Cardiac septum (tissue), 1 donor: Measurements from ENCODE around the gene RND1. TPM values are rescaled to one million over a fixed set of nuclear protein-coding genes. Genes with fewer than 3 reads are reported as not detected.
"Not testable (repeated sequence)": the region's sequence is repeated elsewhere in the genome, so short reads cannot be mapped to it uniquely, and the experiment has no call there.

Source experiments
- DNase-seq: peaks from one replicate; pipeline ENCODE4 v3.0.0-alpha.2; 2020; ENCODE audit warnings: low spot score
- intact Hi-C: fragments of 100-400 bp; cut with DNase I; formaldehyde crosslinking; loops from one replicate; pipeline ENCODE4 v1.14.0; 2022
- long read RNA-seq: library from polyadenylated mRNA; unstranded; transcript quantifications from one replicate; pipeline ENCODE4 v2.0.0, GENCODE V29; 2021
- total RNA-seq: library from RNA; stranded (reverse); fragmentation: NEBNext Ultra II Directional; extraction: Animal tissue kit (Norgen Biotek cat#: 25700); gene quantifications from one replicate; pipeline ENCODE4 v1.2.1, GENCODE V29; 2021
- donor health status: DM: no; HTN: no; CAD: no.

The RND1 gene
- 0.62 TPM for total RNA-seq
- long read RNA-seq, partial matches to known transcripts, result 0 of 1 reads
- long read RNA-seq, other reads (novel, unspliced or antisense), result 0 of 1 reads

DNA sequence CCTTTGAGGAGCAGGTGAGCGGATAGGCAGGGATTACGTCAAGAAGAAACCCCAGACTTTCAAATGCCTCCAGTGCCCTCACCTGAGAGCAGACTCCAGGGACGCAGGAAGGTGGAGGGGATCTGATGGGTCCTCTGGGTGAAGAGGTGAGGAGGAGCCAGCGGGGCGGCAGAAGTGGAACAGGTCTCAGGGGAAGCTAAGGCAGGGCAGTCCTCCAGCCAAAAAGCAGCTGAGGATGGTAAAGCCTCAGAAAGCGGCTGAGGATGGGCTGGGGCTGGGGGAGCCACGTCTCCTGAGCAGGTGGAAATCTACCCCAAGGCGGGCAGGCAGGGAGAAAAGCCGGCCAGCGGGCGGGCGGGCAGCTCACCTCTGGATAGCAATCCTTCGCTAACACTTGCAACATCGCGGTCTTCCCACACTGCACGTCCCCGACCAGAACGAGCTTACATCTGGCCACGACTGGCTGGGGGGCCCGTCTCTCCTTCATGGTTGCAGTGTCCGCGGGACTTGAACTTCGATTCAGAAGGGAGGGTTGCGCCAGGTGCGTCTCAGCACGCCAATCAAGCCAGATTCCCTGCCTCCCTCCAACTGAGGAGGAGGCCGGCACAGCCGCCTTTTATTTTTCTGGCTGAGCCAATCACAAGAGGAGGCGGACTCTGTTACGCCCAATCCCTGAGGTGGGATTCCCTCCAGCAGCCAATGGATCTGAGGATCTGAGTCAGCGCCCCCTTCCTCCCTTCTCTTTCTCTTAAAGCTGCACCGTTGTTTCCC, at the start of gene RND1:
Gene RND1, minus strand, starts transcription at position 590 of the 771 bp plus-strand sequence. Its CDS starts 103 bp downstream, at position 487.
- intact Hi-C loops, result no loop called here
- DNase-seq, result peak; percentile 89

DNA sequence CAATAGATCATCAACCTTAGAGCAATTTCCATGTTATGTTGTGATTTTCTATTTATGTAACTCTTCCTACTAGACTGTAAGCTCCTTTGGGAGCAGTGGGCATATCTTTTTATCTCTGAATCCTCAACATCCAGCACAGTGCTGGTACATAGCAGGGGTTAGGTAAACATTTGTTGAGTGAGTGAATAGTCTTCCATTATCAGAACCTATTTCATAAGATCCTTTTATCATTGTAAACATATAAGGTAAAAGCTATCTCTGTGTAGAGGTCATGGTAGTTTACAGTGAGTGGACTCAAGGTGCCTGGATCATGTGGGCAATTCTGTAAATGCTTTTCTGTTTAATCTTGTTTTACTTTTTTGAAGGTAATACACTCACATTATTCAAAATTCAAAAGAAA, 44.5 kb upstream of the RND1 start:
- DNase-seq, result no peak
- intact Hi-C loops, result no loop called here

DNA sequence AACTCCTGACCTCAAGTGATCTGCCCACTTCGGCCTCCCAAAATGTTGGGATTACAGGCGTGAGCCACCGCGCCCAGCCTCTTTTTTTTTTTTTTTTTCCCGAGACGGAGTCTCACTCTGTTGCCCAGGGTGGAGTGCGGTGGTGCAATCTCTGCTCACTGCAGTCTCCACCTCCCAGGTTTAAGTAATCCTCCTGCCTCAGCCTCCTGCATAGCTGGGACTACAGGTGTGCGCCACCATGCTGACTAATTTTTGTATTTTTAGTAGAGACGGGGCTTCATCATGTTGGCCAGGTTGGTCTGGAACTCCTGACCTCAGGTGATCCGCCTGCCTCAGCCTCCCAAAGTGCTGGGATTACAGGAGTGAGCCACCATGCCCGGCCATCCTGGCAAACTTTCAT, 44.0 kb upstream of the RND1 start:
- intact Hi-C loops, DNase-seq: not testable (repeated sequence)

DNA sequence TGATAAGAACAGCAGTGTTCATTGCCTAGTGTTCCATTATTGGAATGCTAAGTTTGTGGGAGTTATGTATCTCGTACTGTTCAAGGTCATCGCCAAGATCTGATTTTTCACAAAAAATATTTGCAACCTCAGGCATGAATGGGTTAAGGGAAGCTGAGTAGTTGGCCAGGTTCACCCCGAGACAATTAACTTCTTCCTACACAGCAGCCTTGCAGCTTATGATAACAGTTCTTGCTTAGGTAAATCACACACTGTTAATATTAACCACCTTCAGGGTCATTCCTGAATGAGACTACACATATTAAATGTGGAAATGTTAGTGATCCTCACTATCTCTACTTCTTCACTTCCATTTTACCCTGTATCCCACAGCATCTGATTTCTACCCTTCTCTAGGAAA, 41.6 kb upstream of the RND1 start:
- DNase-seq, result no peak
- intact Hi-C loops, result no loop called here

DNA sequence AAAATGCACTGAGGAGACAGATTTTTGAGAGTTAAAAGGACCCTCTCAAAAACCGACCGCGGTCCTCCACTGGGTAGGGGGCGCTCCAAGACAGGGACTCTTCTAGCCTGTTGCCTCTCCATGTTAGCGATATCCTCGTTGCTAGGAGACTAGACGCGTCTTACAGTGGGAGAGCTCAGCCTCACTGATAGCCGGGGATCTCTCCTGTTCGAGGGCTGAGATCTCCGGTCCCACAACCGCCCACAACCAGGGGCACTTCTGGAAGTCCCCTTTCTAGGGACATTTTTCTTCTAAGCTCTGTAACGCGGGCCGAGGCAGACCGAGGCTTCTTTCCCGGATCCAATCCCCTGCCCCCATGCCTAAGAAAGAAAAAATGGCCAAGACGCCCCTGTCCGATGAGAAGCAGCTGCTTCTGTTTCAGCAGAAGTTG, 38.3 kb upstream of the RND1 start:
- DNase-seq, result no peak
- intact Hi-C loops, result no loop called here

DNA sequence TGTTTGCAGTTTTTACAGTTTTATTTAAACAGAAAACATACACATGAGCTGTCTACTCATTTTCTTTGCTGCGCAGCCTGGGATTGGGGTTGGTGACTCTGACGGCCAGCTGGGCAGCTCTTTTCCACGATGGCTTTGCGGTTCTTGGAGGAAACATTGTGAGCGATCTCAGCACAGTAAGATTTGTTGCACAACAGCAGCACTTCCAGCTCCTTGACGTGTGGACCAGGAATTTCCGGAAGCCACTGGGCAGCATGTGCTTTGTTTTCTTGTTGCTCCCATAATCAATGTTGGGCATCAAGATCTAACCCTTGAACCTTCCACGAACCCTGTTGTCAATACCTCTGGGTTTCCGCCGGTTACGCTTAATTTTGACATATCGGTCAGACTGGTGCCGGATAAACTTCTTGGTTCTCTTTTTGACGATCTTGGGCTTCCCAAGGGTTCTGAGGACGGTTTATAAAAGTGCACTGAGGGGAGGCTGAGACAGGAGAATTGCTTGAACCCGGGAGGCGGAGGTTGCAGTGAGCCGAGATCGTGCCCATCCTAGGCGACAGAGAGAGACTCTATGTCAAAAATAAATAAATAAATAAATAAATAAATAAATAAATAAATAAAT, 37.8 kb upstream of the RND1 start:
- no peak for DNase-seq
- intact Hi-C loops, result no loop called here

DNA sequence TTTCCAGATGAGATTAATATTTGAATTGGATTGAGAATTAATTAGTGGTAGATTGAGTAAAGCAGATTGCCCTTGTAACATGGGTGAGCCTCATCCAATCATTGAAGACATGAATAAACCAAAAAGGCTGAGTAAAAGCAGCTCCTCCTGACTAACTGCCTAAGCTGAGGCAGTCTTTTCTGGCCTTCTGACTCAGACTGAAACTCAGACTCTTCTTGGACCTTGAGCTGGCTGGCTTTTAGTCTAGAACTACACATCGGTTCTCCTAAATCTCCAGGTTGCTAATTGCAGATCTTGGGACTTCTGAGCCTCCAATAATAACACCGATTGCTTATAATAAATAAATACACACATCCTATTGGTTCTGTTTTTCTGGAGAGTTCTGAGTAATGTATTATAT, 35.6 kb upstream of the RND1 start:
- intact Hi-C loops, result no loop called here
- DNase-seq, result no peak

DNA sequence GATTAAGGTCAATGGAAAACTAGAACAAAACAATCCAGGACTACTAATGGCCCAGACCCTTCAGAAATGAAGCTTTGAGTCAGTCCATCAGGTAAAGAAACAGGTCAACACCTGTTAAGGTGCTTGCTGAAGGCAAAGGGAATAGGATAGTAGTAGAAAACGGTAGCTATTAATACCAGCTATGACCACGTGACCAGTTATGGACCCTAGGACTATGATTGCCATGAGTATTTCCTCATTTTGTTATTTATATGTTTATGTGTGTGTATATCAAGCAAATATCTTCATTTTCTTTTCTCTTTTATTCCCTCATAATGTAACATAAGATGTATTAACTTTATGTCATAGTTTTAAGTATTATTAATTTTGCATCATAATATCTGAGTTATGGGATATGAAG, 34.0 kb upstream of the RND1 start:
- intact Hi-C loops, result no loop called here
- DNase-seq, result no peak

DNA sequence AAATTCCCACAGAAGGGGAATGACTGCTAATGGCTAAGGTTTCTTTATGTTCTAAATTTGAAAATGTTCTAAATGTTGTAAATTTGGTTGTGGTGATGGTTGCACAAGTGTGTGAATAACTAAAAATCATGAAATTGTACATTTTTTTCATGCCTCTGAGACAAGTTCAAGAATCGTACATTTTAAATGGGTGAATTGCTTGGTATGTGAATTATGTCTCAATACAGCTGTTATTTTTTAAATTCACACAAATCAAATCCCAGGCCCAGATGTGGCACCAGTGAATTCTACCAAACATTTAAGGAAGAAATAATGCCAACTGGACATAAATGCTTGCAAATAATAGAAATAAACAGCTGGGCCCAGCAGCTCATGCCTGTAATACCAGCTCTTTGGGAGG, 28.6 kb upstream of the RND1 start:
- no peak for DNase-seq
- intact Hi-C loops, result no loop called here

DNA sequence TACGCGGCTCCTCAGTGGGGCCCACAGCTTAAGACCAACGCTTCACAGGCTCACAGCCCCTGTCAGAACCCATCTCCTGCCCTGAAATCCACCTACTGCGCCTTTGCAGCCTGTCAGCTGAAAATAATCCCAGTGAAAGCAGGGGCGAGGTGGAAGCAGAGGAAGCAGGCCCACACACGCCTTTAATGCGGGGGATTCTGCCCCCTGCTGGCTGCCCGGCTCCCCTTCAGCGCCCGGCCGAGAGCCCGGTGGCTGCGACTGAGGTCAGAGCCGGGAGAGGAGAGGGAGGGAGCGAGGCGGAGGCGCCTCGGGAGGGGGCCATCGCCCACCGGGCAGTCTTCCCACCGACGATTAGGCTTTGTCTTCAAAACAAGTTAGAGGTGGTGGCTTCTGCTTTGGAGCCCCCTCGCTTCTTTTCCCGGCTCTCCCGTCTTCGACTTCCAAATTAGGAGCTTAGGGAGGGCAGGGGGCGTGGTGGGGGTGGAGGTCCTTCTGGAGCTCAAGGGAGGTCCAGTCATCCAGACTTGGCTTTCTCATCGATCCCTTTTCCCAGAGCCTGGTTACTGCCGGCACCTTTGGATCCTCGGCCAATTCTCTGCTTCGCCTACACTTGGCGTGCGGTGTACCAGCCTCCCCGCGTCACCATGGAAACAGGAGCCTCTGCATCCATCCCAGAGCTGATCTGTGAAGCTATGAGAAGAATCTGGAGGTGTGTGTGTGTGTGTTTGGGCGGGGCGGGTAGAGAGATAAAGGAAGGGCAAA, 25.2 kb upstream of the RND1 start:
- intact Hi-C loops, result loop anchor here (1.0 kb wide), 1 partner anchor 39 kb away; the partner anchor contains the start of gene DDX23

DNA sequence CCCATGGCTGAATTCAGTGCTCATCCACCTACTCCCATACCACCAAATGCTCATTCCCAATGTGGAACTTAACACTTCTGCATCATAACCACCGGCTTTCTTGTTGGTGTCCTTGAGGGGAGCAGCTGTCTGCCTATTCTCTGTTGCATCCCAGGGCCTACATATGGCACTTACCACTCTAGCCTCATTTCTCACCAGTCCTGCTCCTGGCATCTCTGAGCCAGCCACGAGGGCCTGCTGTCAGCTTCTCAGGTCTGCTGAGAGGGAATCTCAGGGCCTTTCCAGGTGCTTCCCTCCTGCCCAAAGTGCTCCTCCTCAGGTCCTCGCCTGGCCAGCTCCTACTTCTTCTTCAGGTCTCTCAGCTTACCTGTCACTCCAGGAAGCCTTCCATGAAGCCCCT, 24.0 kb upstream of the RND1 start:
- DNase-seq, result no peak
- intact Hi-C loops, result loop anchor here (1.0 kb wide), 1 partner anchor 37 kb away; the partner anchor contains the start of gene DDX23

More for the DNA sequence above, 25.2 kb upstream of the RND1 start:
- peak; percentile 85 for DNase-seq

DNA sequence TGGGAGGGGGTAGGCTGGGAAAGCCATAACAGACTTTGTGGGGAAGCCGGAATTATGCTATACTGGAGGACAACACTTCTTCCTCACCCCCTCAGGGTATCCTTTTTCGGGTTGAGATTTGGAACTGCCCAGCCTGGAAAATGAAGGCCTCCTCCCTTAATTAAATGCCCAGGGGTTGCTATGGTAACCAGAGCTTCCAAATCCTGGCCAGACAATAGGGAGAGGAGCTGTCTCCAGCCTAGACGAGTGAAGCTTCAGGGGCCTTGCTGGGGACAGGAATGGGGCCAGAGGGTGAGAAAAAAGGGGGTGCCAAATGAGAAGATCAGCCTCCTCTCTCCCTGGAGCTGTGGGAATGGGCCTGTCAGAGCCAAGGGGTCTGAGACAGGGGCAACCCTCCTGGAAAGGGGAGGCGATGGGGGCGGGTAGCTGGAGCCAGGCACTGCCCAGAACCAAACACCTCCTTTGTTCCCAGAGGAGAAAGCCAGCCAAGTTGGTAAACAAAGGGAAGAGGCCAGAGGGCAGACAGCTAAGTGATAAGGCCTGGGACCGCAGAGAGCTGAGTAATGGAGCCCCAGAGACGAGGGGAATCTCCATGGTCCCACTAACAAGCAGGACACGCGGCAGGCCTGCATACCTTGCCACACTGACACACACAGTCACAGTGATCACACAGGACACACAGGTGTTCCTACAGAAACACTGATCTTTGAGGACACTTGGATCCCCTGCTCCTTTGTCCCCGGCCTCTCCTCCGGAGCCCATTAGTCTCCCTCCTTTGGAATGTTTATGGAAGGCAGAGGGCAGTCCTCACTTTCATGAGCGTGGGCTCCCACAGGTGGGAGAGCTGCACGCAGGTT, 17.9 kb upstream of the RND1 start:
- no peak for DNase-seq
- intact Hi-C loops, result no loop called here

DNA sequence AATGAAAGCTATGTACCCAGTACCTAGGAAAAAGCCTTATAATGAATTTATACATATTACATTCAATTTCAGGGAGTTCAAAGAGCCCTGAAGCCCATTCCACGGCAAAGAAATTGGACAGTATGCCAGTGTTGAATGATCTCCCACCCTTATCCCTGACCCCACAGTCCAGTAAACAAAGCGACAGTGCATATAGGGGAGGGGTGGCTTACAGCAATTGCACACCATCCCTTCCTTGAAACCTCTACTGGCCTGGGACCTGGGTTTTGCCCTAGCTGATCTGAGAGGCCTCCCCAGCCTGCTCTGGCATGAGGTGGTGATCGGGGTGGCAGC, 17.3 kb upstream of the RND1 start:
- intact Hi-C loops, result no loop called here
- DNase-seq, result no peak

DNA sequence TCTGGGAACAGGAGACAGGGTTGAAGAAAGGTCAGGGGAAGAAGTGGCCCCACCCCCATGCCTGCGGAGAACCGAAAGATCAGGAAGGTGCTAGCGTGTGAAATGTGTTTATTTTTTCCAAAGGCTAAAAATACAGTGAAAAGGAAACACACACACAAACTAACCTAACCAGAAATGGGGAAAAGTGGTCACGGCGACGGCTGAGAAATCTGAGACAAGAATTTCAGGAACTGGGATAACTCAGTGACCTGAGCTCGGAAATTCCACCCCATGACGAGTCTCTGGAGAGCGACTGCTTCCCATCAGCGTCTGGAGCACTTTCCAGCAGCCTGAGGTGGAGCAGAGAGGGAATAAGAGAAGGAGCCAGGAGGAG, 16.6 kb upstream of the RND1 start:
- peak; percentile 78 for DNase-seq

DNA sequence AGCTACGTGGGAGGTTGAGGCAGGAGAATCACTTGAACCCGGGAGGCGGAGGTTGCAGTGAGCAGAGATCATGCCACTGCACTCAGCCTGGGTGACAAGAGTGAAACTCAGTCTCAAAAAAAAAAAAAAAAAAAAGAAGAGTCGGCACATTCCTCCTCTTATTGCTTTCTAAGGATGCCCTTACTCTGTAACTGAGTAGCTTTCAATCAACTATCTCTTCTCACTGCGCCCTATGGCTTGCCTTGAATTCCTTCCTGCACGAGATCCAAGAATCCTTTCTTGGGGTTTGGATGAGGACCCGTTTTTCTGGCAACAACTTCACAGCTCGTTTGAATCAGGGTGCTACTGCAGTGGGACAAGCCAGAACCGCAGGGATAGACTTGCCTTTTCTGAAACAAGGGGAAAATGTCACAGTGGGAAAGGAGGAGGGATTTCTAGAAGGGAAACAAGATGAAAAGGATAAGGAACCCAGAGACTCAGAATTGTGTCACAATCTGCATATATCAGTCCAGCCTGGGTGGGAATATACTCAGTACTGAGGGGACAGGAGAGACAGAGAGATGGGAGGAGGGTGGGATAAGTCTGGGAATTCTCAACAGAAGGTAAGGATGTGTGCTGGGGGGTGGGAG, 16.1 kb upstream of the RND1 start:
- intact Hi-C loops, result no loop called here

More for the DNA sequence above, 16.6 kb upstream of the RND1 start:
- intact Hi-C loops, result no loop called here

DNA sequence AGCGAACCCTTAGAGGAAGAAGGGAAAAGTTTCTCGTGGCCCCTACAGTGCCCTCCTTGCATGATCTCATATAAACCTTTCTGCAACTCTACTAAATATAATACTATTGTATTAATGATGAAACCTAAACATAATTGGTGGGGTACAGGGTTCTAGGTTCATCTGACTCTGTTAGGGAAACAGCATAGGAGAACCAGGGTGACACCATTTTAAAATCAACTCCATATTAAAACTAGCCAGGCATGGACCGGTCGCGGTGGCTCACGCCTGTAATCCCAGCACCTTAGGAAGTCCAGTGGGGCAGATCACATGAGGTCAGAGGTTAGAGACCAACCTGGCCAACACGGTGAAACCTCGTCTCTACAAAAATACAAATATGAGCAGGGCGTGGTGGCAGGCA, 15.0 kb upstream of the RND1 start:
- no peak for DNase-seq
- intact Hi-C loops, result no loop called here

More for the DNA sequence above, 16.1 kb upstream of the RND1 start:
- no peak for DNase-seq

DNA sequence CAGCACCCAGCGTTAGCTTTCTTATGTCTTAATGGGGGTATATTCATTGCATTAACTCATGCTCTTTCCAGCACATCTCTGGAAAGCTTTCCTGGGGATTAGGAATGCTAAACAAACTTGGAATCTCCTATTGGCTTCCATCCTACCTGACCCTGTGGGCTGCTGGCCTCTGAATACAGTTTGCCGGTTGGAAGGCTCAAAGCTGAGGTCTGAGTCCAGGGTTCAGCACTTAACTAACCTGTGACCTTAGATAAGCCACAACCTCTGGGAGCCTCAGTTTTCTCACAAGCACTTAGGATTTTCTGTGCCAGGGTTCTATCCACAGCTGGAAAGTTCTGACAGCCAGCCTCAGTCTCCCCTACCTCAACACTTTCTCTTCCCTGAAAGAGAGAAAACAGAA, 12.9 kb upstream of the RND1 start:
- DNase-seq, result no peak
- intact Hi-C loops, result no loop called here

DNA sequence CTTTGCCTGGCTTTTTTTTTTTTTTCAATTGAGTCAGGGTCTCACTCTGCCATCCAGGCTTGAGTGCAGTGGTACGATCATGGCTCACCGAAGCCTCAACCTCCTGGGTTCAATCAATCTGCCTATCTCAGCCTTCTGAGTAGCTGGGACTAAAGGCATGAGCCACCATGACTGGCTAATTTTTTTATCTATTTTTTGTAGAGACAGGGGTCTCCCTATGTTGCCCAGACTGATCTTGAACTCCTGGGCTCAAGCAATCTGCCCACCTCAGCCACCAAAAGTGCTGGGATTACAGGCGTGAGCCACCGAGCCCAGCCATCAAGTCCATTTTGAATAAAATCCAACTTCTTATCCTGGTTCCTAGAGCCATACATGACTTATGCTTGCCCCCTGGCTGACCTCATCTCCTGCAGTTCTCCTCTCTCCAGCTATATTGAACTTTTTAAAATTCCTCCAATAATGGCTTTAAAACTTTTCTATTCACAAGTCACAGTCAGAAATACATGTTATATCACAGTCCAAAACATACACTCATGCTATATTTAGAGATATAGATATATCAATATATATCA, 10.4 kb upstream of the RND1 start:
- intact Hi-C loops, result no loop called here
- DNase-seq, result no peak

DNA sequence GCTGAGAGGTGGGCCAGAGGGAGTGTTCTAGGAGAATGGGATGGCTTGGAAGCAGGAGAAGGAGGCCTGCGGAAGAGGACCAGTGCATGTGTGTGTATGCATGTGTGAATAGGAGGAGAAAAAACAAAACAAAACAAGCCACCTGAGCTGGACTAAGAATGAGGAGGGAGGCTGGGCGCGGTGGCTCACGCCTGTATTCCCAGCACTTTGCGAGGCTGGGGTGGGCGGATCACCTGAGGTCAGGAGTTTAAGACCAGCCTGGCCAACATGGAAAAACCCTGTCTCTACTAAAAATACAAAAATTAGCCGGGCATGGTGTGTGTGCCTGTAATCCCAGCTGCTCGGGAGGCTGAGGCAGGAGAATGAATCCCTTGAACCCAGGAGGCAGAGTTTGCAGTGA, 7.9 kb upstream of the RND1 start:
- intact Hi-C loops, DNase-seq: not testable (repeated sequence)
